GM21528 (cell line): ENCODE data around the gene ENGASE.

Experiments used
- ATAC-seq: cut with Tn5 transposase; IDR thresholded peaks from one replicate; pipeline ENCODE4 v1.9.1; 2021; ENCODE audit warnings: mild to moderate bottlenecking, moderate library complexity; ENCODE audit not compliant: unreplicated experiment, low FRiP score

The ENGASE gene

GRCh38 chr17:79090443-79091225 is 16.0 kb downstream of the ENGASE start:
- ATAC-seq: no peak

- no peak for ATAC-seq
These were observed 16.6 kb downstream of the ENGASE start for GRCh38 chr17:79091226-79091670.

DNA sequence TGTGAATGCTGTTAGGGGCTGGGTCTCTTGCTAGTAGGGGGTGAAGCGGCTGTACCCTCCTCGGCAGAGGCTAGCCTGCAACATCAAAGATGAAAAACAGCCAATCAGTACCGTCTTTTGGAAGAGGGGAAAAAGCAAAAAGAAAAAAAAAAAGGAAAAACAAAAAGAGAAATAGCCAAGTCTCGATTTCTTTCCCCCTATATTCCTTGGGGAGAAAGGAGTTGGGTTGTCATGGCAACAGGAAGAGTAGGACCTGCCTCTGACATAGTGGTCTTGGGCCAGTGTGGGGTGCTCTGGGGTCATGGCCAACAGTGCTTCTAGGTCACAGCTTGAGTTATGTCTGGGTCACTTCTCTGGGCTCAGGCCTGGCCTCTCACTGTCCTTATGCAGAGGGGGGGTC is 17.9 kb downstream of the ENGASE start:
- ATAC-seq: no peak

- ATAC-seq: no peak
These were observed 18.6 kb downstream of the ENGASE start for GRCh38 chr17:79093270-79093669.

- no peak for ATAC-seq
These were observed 19.6 kb downstream of the ENGASE start for GRCh38 chr17:79094261-79094660.

DNA sequence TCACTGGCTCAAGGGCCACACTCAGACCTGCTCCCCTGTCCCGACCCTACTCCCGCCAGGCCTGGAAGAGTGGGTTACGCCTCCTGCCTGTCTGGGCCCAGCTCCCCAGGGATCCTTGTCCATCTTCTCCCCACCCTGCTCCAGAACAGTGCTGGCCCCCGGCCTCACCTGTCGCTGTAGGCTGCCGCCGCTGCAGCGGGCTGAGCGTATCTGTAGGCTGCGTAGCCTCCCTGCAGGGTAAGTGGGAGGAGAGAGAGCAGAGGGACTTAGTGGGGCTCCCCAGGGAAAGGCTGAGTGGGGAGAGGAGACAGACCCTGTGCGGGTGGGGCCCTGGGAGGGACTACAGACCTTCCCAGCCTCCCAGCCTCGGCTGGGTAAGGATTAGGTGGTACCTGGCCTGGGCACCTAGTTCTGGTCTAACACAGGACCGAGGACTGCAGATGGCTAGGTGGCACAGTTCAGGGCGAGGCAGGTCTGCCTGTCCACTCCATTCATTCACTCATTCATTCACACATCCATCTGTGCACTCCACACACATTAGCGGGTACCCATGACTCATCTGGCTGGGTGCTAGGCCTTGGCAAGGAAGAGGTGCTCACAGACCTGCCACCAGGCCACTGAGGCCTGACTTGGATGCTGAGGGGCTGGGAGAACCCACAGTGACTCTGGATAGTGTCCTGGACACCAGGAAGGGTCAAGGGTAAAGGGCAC is 20.9 kb downstream of the ENGASE start:
- no peak for ATAC-seq

- no peak for ATAC-seq
These were observed 21.9 kb downstream of the ENGASE start for GRCh38 chr17:79096477-79096876.

DNA sequence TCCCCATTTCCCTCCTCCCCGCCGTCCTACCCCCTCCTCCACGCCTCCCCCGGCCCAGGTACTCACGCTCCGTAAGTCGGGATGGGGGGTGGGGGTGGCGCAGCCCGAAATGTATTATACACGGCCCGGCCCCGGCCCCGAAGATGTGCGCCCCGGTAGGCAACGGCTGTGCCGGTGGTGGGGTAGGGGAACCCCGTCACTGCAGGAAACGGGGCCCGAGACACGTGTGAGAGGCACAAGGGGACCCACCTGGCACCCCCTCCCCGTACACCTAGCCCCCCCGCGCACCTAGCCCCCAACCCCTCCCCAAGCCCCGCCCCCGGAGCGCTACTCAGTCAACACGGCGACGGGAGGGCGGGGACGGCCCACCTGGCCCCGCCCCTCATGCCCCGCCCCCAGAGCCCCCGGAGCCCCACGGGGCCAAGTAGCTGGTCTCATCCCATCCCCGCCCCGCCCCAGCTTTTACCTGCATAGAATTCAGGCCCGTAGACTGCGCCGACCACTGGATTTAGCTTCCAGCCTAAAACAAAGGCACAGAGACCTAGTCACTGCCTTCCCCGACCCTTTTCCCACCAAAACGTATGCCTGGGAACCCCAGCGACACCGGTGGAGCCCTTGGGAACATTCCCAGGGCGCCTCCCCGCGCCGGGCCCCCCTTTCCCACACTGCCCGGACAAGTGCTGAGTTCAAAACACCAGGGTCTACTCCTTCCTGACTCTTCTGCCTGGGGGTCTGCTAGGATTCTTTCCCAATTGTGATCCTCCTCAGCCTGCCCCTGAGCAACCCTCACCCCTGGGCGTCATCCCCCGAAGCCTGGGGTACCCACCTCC is 22.8 kb downstream of the ENGASE start:
- no peak for ATAC-seq

DNA sequence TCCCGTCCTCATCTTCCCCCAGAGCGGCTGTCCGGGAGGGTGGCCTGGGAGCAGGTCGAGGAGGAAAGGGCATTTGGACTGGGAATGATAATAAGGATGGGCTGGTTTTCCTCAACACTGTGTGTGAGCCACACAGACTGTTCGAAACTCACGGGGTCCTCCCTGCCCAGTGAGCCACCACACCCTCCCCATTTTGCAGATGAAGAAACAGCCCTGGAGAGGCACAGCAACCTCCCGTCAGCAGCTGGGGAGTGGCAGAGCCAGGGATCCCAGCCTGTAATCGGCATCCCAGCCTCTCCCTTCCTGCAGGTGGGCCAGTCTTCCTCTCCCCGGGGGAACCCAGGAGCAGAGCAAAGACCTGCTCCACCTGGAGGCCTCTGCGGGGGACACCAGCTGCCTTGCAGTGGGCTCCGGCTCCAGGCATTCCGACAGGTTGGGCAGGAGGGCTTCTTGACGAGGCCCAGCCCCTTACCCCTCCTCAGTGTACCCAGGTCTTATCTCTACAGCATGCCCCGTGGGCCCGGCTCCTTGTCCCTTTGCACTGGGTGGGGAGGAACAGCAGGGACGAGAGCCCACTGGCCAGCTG is 23.8 kb downstream of the ENGASE start:
- ATAC-seq: no peak

- no peak for ATAC-seq
These were observed 25.8 kb downstream of the ENGASE start for GRCh38 chr17:79100405-79100804.

DNA sequence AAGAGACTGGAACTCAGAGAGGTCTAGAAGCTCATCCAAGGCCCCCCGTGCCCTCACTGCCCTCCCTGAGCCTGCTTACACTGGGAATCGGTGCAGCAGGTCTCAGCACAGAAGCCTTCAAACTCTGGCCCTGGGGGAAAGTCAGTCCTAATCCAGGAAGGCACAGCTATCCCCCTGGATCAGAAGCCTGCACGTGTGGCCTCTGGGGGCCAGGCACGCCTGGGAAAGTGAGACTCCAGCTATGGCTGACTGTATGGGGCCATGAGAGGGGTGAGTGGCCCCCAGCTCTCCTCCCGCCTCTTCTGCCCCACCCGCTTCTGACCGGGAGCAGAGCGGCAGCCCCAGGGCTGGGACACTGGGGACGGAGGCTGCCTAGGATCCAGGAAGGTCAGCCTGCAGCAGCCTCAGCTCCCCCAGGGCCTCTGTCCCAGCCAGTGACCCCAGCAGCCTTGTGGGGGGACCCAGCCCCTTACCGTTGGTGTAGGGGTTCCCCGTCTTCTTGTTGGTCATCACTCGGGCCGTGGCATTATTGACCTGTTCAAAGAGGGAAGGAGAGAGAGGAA is 26.6 kb downstream of the ENGASE start:
- ATAC-seq: no peak

- ATAC-seq: no peak
These were observed 27.6 kb downstream of the ENGASE start for GRCh38 chr17:79102214-79102613.

- no peak for ATAC-seq
These were observed 30.4 kb downstream of the ENGASE start for GRCh38 chr17:79104898-79105600.

GRCh38 chr17:79105937-79106336 is 31.3 kb downstream of the ENGASE start:
- no peak for ATAC-seq

DNA sequence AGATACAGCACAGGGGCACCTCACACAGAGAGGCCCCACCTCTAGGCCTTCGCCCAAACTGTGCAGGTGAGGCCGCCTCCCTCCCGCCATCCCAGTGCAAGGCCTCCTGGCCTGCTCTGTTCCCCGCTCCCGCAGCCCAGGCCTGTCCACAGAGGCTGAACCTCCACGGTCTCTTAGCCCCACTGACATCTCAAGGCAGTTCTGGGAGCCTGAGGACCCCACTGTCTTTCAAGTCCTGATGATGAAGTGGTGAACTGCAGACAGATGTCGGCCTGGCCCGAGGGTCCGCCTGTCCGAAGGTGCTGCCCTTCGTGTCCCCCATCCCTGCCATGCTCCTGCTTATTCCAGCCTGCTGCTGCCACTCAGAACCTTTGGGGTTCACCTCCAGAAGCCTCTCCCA is 32.3 kb downstream of the ENGASE start:
- no peak for ATAC-seq

DNA sequence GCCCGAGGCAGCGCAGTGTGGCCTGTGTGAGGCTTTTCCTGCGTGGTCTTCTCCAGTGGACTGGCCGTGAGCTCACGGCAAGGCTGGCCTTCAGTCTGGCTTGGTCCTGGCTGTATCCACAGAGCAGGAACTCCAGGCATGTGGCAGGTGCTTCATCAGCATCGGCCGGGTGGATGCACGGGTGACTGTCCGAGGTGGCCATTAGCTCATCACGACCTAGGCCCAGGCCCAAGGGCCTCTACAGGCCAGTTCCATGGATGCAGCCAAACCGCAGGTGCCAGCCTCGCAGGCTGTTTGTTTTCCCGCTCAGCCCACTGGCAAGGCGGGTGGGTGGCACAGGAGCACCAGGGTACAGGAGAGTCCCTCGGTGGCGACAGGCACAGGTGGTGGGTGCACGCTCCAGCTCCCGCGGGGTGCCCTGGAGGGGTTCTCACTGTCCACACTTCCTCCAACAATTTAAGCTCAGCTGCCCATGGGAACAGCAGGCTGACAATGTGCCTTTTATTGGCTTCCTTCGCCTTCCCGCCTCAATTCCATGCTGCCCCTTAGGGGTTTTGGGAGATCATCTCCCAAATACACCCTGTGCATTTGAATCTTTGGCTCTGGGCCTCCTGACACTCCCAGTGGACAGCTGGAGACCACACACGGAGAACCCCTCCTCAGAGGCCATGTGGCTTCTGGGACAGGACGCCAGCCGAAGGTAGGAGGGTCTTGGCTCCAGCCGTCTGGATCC is 33.0 kb downstream of the ENGASE start:
- ATAC-seq: no peak

DNA sequence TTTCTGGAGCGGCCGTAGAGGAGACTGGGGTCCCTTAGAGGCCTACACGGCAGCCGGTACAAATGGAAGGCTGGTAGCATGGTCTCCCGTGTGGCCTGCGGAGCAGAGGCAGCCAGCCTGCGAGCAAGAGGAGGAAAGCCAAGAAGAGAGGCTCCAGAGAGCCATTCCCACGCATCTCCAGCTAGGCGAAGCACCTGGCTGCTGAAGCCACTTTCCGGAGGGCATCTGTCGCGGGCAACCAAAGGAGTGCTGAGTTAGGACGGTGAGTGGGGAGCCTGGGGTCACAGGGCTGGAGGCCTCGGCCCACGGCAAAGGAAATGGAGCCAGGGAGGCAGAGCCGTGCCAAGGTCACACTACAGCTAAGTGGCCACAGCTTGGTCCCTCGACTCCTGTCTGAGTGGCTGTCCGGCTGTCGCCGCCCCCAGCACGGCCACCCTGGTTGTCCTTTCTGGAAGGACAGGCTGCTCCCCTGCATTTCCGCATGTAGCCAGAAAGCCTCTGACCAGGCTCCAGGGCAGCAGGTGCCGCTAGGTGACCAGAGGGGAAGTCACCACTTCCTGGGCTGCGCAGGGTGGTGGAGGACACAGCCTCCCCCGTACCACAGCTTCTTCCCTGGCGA is 33.7 kb downstream of the ENGASE start:
- no peak for ATAC-seq

DNA sequence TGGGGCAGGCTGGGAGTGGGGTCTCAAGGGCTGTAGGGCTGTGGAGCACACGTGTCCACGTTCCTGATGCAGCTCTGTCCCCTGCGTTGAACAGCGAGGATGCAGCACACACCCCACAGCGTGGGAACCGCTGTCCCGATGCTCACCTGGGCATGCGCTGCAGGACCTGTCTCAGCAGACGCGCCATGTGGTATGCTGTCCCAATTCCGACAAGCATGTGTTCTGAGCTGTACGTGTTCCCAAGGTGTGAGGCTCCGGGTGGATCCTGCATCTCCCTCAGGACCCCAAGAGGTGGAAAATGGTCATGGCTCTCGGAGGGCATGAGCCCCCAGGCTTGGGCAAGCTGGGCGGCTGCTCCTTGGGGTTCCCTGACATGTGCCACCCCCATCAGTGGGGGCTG is 34.2 kb downstream of the ENGASE start:
- ATAC-seq: no peak

GRCh38 chr17:79109584-79109983 is 35.0 kb downstream of the ENGASE start:
- ATAC-seq: no peak
